K562 (cell line): ENCODE results near the gene ADCY5. TPM values are rescaled to one million over a fixed set of nuclear protein-coding genes. Genes with fewer than 3 reads are reported as not detected.

ENCODE experiments used
- ATAC-seq: fragments of 200-7000 bp; cut with Tn5 transposase; 3 replicates; pipeline ENCODE4 v1.9.1; 2020; ENCODE audit warnings: moderate library complexity
- BruUV-seq: library from RNA; stranded (reverse); fragments of 400-500 nt; replicated peaks from 2 replicates; lab custom pipeline; 2021; lab: Mats Ljungman, UMichigan
- CTCF ChIA-PET: fragments of 300-600 bp; formaldehyde crosslinking; extraction: SDS; loops from one replicate; lab custom pipeline; 2021; ENCODE audit warnings: low intra/inter-chr PET ratio; lab: Yijun Ruan, JAX
- POLR2A ChIA-PET: fragments of 300-600, 350-650 bp; sonication (Branson Sonifier 250); formaldehyde crosslinking; extraction: SDS; loops from one replicate; lab custom pipeline; 2021; ENCODE audit warnings: antibody characterized with exemption, inconsistent platforms; lab: Yijun Ruan, JAX
- DNase-seq, 4 experiments: peaks; one replicate each; pipeline versions ENCODE4 v3.0.0 to v3.0.0-alpha.2; 2011 to 2018; ENCODE audit warnings: low spot score in 3 of 4, mixed read lengths in 3 of 4; ENCODE audit errors: extremely low read depth in 1 of 4
- FAIRE-seq: peaks from 2 replicates; lab custom pipeline; 2011; peaks lifted over from hg19 to GRCh38; lab: Jason Lieb, UNC
- H2AFZ ChIP-seq: 2 replicates; pipeline ENCODE4 v1.6.0; 2011; ENCODE audit warnings: low read depth, low read length, control low read depth, inconsistent platforms
- H3K27ac ChIP-seq: fragments of 200-600 bp; 3 replicates; pipeline ENCODE4 v1.8.0; 2011; ENCODE audit warnings: low read depth, mild to moderate bottlenecking, control low read depth, inconsistent platforms, low read length, moderate library complexity, mixed read lengths; ENCODE audit errors: extremely low read depth
- H3K27me3 ChIP-seq, 2 experiments: fragments of 300-600 bp in 1 of 2; 2 replicates in 1 of 2; 3 replicates in 1 of 2; pipeline versions ENCODE4 v1.6.0 to v1.8.0; 2011; ENCODE audit warnings: inconsistent platforms in 2 of 2, low read length in 2 of 2, mild to moderate bottlenecking in 1 of 2, mixed read lengths in 1 of 2, moderate library complexity in 1 of 2; ENCODE audit not compliant: control insufficient read depth in 2 of 2, insufficient read depth in 2 of 2
- H3K36me3 ChIP-seq: fragments of 300-600 bp; 3 replicates; pipeline ENCODE4 v1.8.0; 2011; ENCODE audit warnings: mild to moderate bottlenecking, low read length, inconsistent platforms; ENCODE audit not compliant: control insufficient read depth, insufficient read depth
- H3K4me1 ChIP-seq, 2 experiments: fragments of 200-600 bp in 1 of 2; replicated peaks in 1 of 2; 2 replicates in 1 of 2; 3 replicates in 1 of 2; pipeline versions ENCODE4 v1.5.1 to v1.8.0; 2011; ENCODE audit warnings: inconsistent platforms in 2 of 2, low read length in 2 of 2, mild to moderate bottlenecking in 1 of 2, mixed read lengths in 1 of 2, moderate library complexity in 1 of 2; ENCODE audit not compliant: control insufficient read depth in 2 of 2, insufficient read depth in 2 of 2
- H3K4me2 ChIP-seq: 2 replicates; pipeline ENCODE4 v1.6.1; 2011; ENCODE audit warnings: low read length, control low read depth, inconsistent platforms, mixed read lengths; ENCODE audit not compliant: insufficient read depth
- H3K4me3 ChIP-seq: fragments of 200-600 bp; sonication (generic), shearing (Covaris generic); 2 replicates; pipeline ENCODE4 v1.5.1; 2016; ENCODE audit warnings: control low read depth, inconsistent platforms
- H3K79me2 ChIP-seq: fragments of 200-600 bp; 3 replicates; pipeline ENCODE4 v1.8.0; 2011; ENCODE audit warnings: low read length, inconsistent platforms; ENCODE audit not compliant: control insufficient read depth, insufficient read depth
- H3K9ac ChIP-seq, 2 experiments: 2 replicates each; pipeline versions ENCODE4 v1.6.0 to v1.6.1; 2011; ENCODE audit warnings: low read depth in 2 of 2, low read length in 2 of 2, control low read depth in 1 of 2, inconsistent platforms in 1 of 2, mild to moderate bottlenecking in 1 of 2, mixed read lengths in 1 of 2; ENCODE audit not compliant: insufficient read depth in 1 of 2
- H3K9me1 ChIP-seq: one replicate; pipeline ENCODE4 v1.6.0; 2011; ENCODE audit warnings: inconsistent platforms, mild to moderate bottlenecking, low read length, moderate library complexity; ENCODE audit not compliant: control insufficient read depth, insufficient read depth
- H3K9me3 ChIP-seq: replicated peaks from 2 replicates; pipeline ENCODE4 v1.5.1; 2011; ENCODE audit warnings: low read depth, low read length, inconsistent platforms; ENCODE audit not compliant: control insufficient read depth, insufficient read depth
- H4K20me1 ChIP-seq: replicated peaks from 2 replicates; pipeline ENCODE4 v1.6.1; 2011; ENCODE audit warnings: low read length, inconsistent platforms, mixed read lengths; ENCODE audit not compliant: control insufficient read depth, insufficient read depth
- ARNT ChIP-seq, 2 experiments: fragments of 450-650 bp; IDR thresholded peaks; 2 replicates each; pipeline ENCODE4 v1.6.1; 2016; ENCODE audit warnings: mild to moderate bottlenecking in 1 of 2
- CCNT2 ChIP-seq: IDR thresholded peaks from 2 replicates; pipeline ENCODE4 v1.6.1; 2011; ENCODE audit warnings: borderline replicate concordance, low read depth, mild to moderate bottlenecking, moderate library complexity, mixed read lengths, low read length; ENCODE audit not compliant: insufficient read length; ENCODE audit errors: extremely low read depth
- MEIS2 ChIP-seq: fragments of 450-650 bp; IDR thresholded peaks from 2 replicates; pipeline ENCODE4 v1.6.1; 2014; ENCODE audit warnings: mild to moderate bottlenecking; ENCODE audit not compliant: partially characterized antibody
- PBX2 ChIP-seq, 2 experiments: IDR thresholded peaks in 1 of 2; conservative IDR thresholded peaks in 1 of 2; 2 replicates each; pipeline ENCODE4 v1.6.1; 2016; ENCODE audit warnings: low read depth in 2 of 2, mild to moderate bottlenecking in 1 of 2, missing compliant biosample characterization in 1 of 2, missing genetic modification characterization in 1 of 2, moderate library complexity in 1 of 2
- RFX5 ChIP-seq: IDR thresholded peaks from 2 replicates; pipeline ENCODE4 v1.6.1; 2011; ENCODE audit warnings: low read depth, mild to moderate bottlenecking, improper control_type of control experiment, low read length
- ZNF75A ChIP-seq: fragments of 450-650 bp; formaldehyde crosslinking; IDR thresholded peaks from 2 replicates; pipeline ENCODE4 v1.4.0; 2020; ENCODE audit warnings: mild to moderate bottlenecking
- WGBS: fragments of 100-300 bp; shearing (Covaris generic); methylation state at CpG from one replicate; pipeline ENCODE4 v1.1.6; 2016; ENCODE audit warnings: low coverage, mixed read lengths; ENCODE audit not compliant: insufficient coverage; ENCODE audit errors: missing lambda C conversion rate; 5-methylcytosine and 5-hydroxymethylcytosine counted together
- in situ Hi-C: fragments of 300-500 bp; cut with MboI; formaldehyde crosslinking; loops from 4 replicates; pipeline ENCODE4 v1.15.0; 2018; ENCODE audit warnings: inconsistent platforms, mixed read lengths
- intact Hi-C: fragments of 100-400 bp; cut with micrococcal nuclease; formaldehyde crosslinking; loops from 2 replicates; pipeline ENCODE4 v1.14.2; 2022
- polyA plus RNA-seq, 8 experiments: library from polyadenylated mRNA; depleted of rRNA in 4 of 8; stranded (reverse) in 5 of 8; unstranded in 3 of 8; fragments of >200 nt; fragmentation: Nextera tagmentation in 2 of 8; fragmentation: Illumina TruSeq in 1 of 8; extraction: Ambion mirVana in 2 of 8; extraction: Trizol in 1 of 8; gene quantifications; 2 replicates each; pipeline versions ENCODE4 v1.2.1 to v1.2.3, GENCODE V29; 2011 to 2014; ENCODE audit warnings: inconsistent platforms in 1 of 8, missing spikeins in 1 of 8
- total RNA-seq, 7 experiments: library from RNA; depleted of rRNA in 6 of 7; stranded (reverse); fragments of >200 nt in 6 of 7; fragmentation: Illumina TruSeq in 2 of 7; extraction: Trizol in 2 of 7; gene quantifications; 2 replicates each; pipeline versions ENCODE4 v1.2.1 to v1.2.3, GENCODE V29; 2011 to 2021; ENCODE audit warnings: low replicate concordance in 1 of 7

Gene ADCY5
- total and polyA plus RNA-seq, 9 of the 15 experiments (the other 6 are each of a cell fraction or from before 2014, with no cell fraction given), result under 0.01 TPM; not detected in 8

DNA sequence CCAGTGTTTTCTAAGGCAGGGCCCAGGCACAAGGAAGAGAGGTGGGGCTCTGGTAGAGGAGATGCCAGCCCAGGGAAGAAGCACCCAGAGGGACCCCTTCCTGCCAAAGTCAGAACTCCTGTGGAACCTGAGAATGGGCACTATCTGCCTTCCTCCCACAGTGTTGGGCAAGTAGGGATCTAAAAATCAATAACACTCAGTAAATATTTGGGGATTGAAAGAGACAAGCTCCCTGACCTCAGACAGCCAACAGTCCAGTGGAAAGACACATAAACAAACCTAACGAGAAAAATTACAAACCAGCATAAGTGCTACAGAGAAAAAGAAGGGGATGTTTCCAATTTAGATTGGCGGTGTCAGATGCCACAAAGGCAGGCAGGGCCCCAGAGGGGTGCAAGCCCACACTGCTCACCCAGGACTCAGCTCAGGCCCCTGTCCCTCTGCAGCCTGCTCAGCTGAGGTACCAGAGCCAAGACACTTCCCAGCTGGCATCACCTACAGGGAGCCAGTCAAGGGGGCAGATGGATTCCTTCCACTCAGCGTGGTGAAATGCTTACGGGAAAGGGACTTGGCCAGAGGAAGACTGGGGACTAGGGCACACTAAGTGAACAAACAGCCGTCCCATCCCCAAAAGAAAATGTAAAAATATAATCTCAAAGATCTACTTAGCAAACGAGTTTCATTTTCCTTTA, 15.9 kb downstream of the ADCY5 start (continued):
- TF ChIP-seq PBX2 (CRISPR knock-in tag; IDR thresholded peaks at IDR 0.05; ENCODE audit: low read depth) (no peak), PBX2 (tag; conservative IDR thresholded peaks at IDR 0.05; ENCODE audit: low read depth) (no peak), ZNF75A (CRISPR knock-in tag) (no peak), RFX5 (no peak)

- H3K9me3 ChIP-seq, result no peaks in the 10 kb centered on the region
- no peaks in the 10 kb centered on the region for H3K79me2 ChIP-seq
- no peaks in the 10 kb centered on the region for H3K9me1 ChIP-seq
- ChIA-PET POLR2A (interaction anchor here (1.1 kb wide), 1 partner anchor 13 kb away, joined by 3 read pairs; no protein-coding TSS in a partner anchor), CTCF (no interaction called here)
- H3K4me3 ChIP-seq, result no peak overlapping the region
- H3K27ac ChIP-seq, result no peak overlapping the region
- in situ Hi-C loops, result no loop called here
- H3K4me2 ChIP-seq, result no peak overlapping the region
- FAIRE-seq, result no peak
- no peak for DNase-seq
- H4K20me1 ChIP-seq, result no peaks in the 10 kb centered on the region
- TF ChIP-seq MEIS2 (peak; percentile 4), ARNT (IDR thresholded peaks at IDR 0.05) (no peak), CCNT2 (no peak), PBX2 (CRISPR knock-in tag; IDR thresholded peaks at IDR 0.05; ENCODE audit: low read depth) (no peak), PBX2 (tag; conservative IDR thresholded peaks at IDR 0.05; ENCODE audit: low read depth) (peak; percentile 25; the same call in 1 of the 2 replicates)
- intact Hi-C loops, result no loop called here
- no peak overlapping the region for H2AFZ ChIP-seq
- H3K9ac ChIP-seq, result no peak overlapping the region
- H3K36me3 ChIP-seq, result no peaks in the 10 kb centered on the region
- 0% methylated on average over 8 of the region's 10 CpGs for WGBS
- no TSS peak for BruUV-seq
- no peak for ATAC-seq
- no peaks in the 10 kb centered on the region for H3K4me1 ChIP-seq
- peaks cover 0 to 32% of the 10 kb centered on the region in 2 experiments; a peak in 3 of 5 replicates for H3K27me3 ChIP-seq
Observed at GRCh38 chr3:123431658-123432324, 17.1 kb downstream of the ADCY5 start.
